ENCODE results near the gene NALCN. TPM values are rescaled to one million over a fixed set of nuclear protein-coding genes. Genes with fewer than 3 reads are reported as not detected.

Gene NALCN
- total and polyA plus RNA-seq, 2 donors (not counting 1 experiment from before 2014, with no cell fraction given), result 1.5 to 2.7 TPM

DNA sequence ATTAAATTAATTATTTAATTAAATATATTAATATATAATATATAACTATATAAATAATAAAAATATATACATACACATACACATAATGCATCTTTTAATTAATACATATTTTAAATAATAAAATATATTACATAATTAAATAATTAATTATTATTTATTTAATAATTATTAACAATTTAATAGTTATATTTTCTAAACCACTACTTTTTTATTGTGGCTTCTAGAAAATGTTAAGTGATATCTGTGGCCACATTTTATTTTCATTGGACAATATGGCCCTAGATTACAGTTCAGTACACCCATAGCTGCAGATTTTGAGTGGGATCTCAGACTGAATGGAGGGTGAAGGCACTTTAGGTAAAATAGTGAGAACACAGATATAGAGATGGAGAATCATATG lies 335.7 kb downstream of the NALCN start:
- Histone ChIP-seq H3K27ac (ENCODE audit: insufficient read depth, low read length) (no peak overlapping the region), H3K79me2 (ENCODE audit: control insufficient read depth, insufficient read depth, low read length) (no peaks in the 10 kb centered on the region), H3K4me3 (replicated peaks in 1 of 4; ENCODE audit: control extremely low read depth in 1 of 4, insufficient read depth in 1 of 4, low read depth in 3 of 4, low read length in 4 of 4) (no peak overlapping the region), H2AFZ (ENCODE audit: low read length) (no peak overlapping the region), H3K36me3 (ENCODE audit: control insufficient read depth, insufficient read depth, low read length) (no peaks in the 10 kb centered on the region), H3K9me3 (ENCODE audit: control insufficient read depth, insufficient read depth, low read depth, low read length) (no peaks in the 10 kb centered on the region), H3K27me3 (ENCODE audit: control insufficient read depth, insufficient read depth, low read length) (no peaks in the 10 kb centered on the region), H3K4me2 (ENCODE audit: extremely low read depth, insufficient read depth, low read length) (no peak overlapping the region), H3K9ac (ENCODE audit: insufficient read depth, low read length) (no peak overlapping the region), H4K20me1 (ENCODE audit: control insufficient read depth, extremely low read depth, insufficient read depth, low read length) (no peaks in the 10 kb centered on the region), H3K4me1 (ENCODE audit: control insufficient read depth, extremely low read depth, insufficient read depth, low read length) (no peaks in the 10 kb centered on the region)
- TF ChIP-seq EZH2 (IDR thresholded peaks at IDR 0.05; ENCODE audit: low read length, missing control alignments), result no peak
- DNase-seq (ENCODE audit: low read depth in 2 of 2), result no peak

- no peak overlapping the region for H3K4me2 ChIP-seq (ENCODE audit: extremely low read depth, insufficient read depth, low read length)
- no peak overlapping the region for H3K4me3 ChIP-seq (replicated peaks in 1 of 4; ENCODE audit: control extremely low read depth in 1 of 4, insufficient read depth in 1 of 4, low read depth in 3 of 4, low read length in 4 of 4)
- no peaks in the 10 kb centered on the region for H3K27me3 ChIP-seq (ENCODE audit: control insufficient read depth, insufficient read depth, low read length)
- TF ChIP-seq EZH2 (IDR thresholded peaks at IDR 0.05; ENCODE audit: low read length, missing control alignments) (no peak), CTCF (conservative IDR thresholded peaks at IDR 0.05 in 1 of 2, IDR thresholded peaks at IDR 0.05 in 1 of 2; ENCODE audit: low read depth in 1 of 2, low read length in 2 of 2) (no peak)
- no peaks in the 10 kb centered on the region for H3K36me3 ChIP-seq (ENCODE audit: control insufficient read depth, insufficient read depth, low read length)
- no peak overlapping the region for H2AFZ ChIP-seq (ENCODE audit: low read length)
- peak in 1 of 2 donors; percentile 78 for DNase-seq (ENCODE audit: low read depth in 2 of 2)
- no peak overlapping the region for H3K9ac ChIP-seq (ENCODE audit: insufficient read depth, low read length)
- H3K79me2 ChIP-seq (ENCODE audit: control insufficient read depth, insufficient read depth, low read length), result no peaks in the 10 kb centered on the region
- H4K20me1 ChIP-seq (ENCODE audit: control insufficient read depth, extremely low read depth, insufficient read depth, low read length), result no peaks in the 10 kb centered on the region
- H3K9me3 ChIP-seq (ENCODE audit: control insufficient read depth, insufficient read depth, low read depth, low read length), result no peaks in the 10 kb centered on the region
- no peak overlapping the region for H3K27ac ChIP-seq (ENCODE audit: insufficient read depth, low read length)
- no peaks in the 10 kb centered on the region for H3K4me1 ChIP-seq (ENCODE audit: control insufficient read depth, extremely low read depth, insufficient read depth, low read length)
These were observed 351.0 kb downstream of the NALCN start for GRCh38 chr13:101065329-101065728.

DNA sequence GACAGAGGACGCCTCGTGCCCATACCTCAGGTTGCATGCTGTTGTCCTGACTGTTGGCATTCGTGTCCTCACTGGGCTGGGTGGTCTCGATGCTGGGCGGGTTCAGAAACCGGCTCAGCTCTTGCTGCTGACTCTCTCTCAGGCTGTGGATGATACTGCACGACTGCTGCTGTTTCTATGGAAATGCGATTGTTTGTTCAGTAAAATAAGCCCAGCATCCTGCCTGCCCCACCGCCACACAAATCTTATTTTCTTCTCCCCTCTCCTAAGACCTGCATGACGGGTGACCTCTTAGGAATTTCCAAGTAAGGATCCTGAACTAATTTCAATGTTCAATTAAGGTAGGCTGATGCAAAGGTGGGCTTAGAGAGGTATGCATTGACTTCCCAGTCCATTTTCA lies 356.5 kb downstream of the NALCN start:
- H3K27ac ChIP-seq (ENCODE audit: insufficient read depth, low read length), result no peak overlapping the region
- no peak overlapping the region for H3K4me2 ChIP-seq (ENCODE audit: extremely low read depth, insufficient read depth, low read length)
- H3K9ac ChIP-seq (ENCODE audit: insufficient read depth, low read length), result no peak overlapping the region
- no peak overlapping the region for H2AFZ ChIP-seq (ENCODE audit: low read length)
- no peak overlapping the region for H3K4me3 ChIP-seq (replicated peaks in 1 of 4; ENCODE audit: control extremely low read depth in 1 of 4, insufficient read depth in 1 of 4, low read depth in 3 of 4, low read length in 4 of 4)
- H4K20me1 ChIP-seq (ENCODE audit: control insufficient read depth, extremely low read depth, insufficient read depth, low read length), result no peaks in the 10 kb centered on the region
- H3K4me1 ChIP-seq (ENCODE audit: control insufficient read depth, extremely low read depth, insufficient read depth, low read length), result no peaks in the 10 kb centered on the region
- H3K27me3 ChIP-seq (ENCODE audit: control insufficient read depth, insufficient read depth, low read length), result no peaks in the 10 kb centered on the region
- DNase-seq (ENCODE audit: low read depth in 2 of 2), result no peak
- H3K9me3 ChIP-seq (ENCODE audit: control insufficient read depth, insufficient read depth, low read depth, low read length), result no peaks in the 10 kb centered on the region
- H3K79me2 ChIP-seq (ENCODE audit: control insufficient read depth, insufficient read depth, low read length), result no peaks in the 10 kb centered on the region
- no peaks in the 10 kb centered on the region for H3K36me3 ChIP-seq (ENCODE audit: control insufficient read depth, insufficient read depth, low read length)
- TF ChIP-seq EZH2 (IDR thresholded peaks at IDR 0.05; ENCODE audit: low read length, missing control alignments) (no peak), CTCF (conservative IDR thresholded peaks at IDR 0.05 in 1 of 2, IDR thresholded peaks at IDR 0.05 in 1 of 2; ENCODE audit: low read depth in 1 of 2, low read length in 2 of 2) (no peak)

Data from fibroblast of lung (primary cell).